Nucleus accumbens (tissue), 56 donors: ENCODE data around the gene GPATCH2.
"Not testable (repeated sequence)": the region's sequence is repeated elsewhere in the genome, so short reads cannot be mapped to it uniquely, and the experiment has no call there.

ENCODE experiments used
- DNase-seq, 56 donors: peaks; one replicate each; lab custom pipeline; 2025; lab: John Stamatoyannopoulos, UW

The GPATCH2 gene

GRCh38 chr1:217585577-217585976, 45.3 kb downstream of the GPATCH2 start:
- DNase-seq, result no peak

DNA sequence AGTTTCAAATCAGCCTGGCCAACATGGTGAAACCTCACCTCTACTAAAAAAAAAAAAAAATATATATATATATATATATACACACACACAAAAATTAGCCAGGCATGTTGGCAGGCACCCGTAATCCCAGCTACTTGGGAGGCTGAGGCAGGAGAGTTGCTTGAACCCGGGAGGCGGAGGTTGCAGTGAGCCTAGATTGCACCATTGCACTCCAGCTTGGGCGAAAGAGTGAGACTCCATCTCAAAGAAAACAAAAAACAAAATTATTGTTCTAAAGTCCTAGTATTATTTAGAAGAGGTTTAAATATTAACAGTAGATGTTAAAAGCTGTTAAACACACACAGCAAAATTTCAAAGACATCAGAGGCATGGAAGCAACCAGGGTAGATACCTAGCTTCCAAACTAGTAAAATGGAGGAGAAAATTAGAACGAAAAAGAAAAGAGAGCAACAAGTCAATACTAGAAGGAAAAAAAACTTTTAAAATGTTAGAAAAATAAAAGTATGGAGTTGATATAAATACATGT, 46.5 kb downstream of the GPATCH2 start:
- not testable (repeated sequence) for DNase-seq

DNA sequence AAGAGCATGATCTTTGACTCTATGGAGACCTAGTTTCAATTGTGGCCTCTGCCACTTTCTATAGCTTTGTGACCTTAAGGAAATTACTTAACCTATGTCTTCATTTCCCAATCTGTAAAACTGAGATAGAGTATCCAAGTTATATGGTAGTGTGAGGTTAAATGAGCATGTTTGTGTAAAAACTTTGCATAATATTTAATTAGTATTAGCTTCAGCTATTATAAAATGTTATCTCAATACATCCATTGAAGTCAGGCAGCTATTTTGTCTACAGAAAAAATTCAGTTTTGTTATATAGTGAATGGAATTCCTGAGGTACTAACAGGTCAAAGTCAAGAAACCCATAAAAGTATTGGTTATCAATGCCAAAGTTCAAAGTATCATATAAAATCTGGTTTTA, 53.6 kb downstream of the GPATCH2 start:
- DNase-seq, result no peak

GRCh38 chr1:217574265-217574949, 56.5 kb downstream of the GPATCH2 start:
- DNase-seq, result no peak

DNA sequence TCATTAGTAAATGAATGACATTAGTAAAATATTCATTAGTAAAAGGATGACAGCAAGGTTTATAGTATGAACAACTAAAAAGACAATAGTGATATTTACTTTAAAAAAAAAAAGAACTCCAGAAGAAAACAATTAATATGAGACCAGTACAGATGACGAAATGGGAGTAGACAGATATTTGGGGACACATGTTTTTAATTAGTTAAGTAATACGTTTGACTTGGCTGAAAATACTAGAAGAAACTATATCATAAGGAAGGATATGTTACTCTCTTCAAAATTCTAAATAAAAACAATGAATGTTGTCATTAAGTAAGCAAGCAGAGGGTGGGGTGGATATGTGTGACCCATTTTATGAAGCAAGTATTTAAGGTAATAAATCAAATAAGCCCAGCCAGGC, 61.9 kb downstream of the GPATCH2 start:
- DNase-seq, result no peak

DNA sequence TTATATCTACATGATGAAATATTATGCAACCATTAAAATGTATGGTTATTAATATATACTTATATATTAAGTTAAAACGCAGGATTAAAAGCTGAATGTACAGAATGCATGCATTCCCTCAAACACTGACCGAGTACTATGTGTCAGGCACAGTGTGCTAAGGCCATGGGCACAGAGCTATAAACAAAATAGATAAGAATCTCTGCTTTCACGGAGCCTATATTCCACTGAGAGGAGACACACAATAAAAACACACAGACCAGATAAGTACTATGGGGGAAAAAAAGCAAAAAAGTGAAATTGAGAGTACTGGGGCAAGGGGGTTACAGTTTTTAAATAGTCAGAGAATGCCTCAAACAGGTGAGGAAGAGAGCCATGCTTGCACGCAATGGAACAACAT, 62.7 kb downstream of the GPATCH2 start:
- DNase-seq, result no peak

DNA sequence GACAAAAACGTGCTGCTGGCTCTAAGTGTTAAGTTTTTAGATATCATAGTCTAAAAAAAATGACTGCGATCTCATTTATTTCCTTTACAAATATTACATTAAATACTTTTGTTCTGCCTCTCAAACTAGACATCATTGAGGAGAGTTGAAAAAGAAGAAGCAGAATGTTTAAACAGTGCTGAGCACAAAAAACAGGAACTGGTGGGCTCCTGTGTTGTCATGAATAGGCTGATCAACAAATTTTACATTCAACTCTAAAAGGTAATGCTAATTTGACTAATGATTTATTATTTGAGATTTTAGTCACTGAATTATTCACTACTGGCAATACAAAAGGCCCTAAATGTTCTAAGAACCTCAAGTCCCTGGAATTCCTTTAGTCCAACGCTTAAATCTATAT, 66.1 kb downstream of the GPATCH2 start:
- DNase-seq, result no peak

GRCh38 chr1:217564207-217564606, 66.7 kb downstream of the GPATCH2 start:
- no peak for DNase-seq

- no peak for DNase-seq
Observed at GRCh38 chr1:217563179-217563578, 67.7 kb downstream of the GPATCH2 start.

DNA sequence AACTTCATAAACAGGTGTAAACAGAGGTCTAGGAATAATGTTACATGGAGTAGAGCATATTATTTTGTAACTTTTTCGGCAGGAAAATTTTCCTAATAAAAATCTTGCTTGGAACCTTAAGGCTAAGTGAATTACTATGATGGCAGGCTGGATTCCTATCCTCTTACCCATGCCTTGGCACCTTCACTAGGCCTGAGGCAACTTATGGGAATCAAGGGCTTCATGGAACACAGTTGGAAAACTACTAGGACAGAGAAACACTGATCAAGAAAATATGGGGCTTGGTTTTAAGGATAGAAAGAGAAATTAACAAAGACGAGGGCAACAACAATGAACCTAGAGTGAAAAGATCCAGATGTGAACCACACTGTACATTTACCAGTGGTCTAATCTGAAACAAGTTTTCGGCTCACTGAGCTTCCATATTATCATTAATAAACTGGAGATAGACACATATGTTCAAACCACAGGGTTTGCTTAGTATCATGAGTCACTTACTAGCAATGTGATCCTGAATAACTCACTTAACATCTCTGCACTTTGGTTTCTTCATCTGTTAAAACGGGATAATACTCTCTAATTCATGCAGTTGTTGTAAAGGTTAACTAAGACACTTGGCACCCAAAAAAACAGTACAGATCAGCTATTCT, 68.5 kb downstream of the GPATCH2 start:
- DNase-seq, result no peak

- no peak for DNase-seq
Observed at GRCh38 chr1:217561446-217561845, 69.4 kb downstream of the GPATCH2 start.

GRCh38 chr1:217554849-217555248, 76.0 kb downstream of the GPATCH2 start:
- DNase-seq, result no peak

DNA sequence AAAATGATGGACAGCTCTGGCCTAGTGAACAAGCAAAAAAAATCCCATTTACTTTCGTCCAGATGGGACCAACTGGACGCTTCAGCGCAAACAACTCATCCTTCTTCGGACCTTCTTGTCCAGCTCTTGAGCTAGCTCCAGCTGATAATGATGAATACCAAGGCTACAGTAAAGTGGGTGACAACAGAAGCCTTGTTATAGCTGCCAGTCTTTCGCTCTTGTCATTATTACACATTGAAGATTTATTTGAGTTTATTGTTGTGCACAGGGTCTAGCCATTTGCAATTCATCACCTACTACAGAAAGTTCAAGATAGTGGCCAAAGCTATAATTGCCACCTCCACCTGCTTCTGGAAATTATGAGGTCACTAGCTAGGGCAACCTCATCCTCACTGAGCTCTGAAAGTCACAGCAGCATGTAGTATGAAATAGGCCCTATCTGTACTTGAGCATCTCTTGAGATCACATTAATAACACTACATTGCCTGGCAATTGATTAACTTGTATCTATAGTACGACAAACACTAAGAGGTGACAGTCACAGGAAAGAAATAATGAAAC, 76.9 kb downstream of the GPATCH2 start:
- DNase-seq, result no peak

DNA sequence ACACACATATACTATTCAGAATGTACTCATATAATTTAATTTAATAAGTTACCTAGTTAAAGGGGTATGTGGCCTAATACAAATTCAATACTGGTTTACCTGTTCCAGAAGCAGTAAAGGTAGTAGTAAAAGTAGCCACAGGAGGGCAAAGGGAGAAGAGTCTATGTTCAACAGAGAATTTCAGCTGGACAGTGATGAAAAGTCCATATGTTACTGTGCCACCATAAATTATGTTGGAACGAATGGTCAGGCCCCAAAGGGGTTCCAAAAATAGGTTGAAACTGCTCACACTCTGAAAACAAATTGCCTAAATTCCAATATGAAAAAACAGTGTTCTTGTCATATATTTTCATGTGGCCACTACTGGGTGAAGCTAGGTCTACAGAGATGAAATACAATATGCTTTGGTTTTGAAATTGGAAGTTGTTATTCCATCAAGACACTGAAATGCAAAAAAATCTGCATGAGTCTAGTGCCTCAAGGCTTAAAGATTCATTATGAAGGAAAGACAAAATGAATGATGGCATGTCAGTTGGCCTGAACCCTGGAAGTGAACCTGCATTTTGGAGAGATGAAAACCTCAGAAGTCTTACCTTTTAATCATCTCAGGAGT, 78.4 kb downstream of the GPATCH2 start:
- DNase-seq, result no peak

- no peak for DNase-seq
Observed at GRCh38 chr1:217542837-217543236, 88.1 kb downstream of the GPATCH2 start.

GRCh38 chr1:217542136-217542777, 88.6 kb downstream of the GPATCH2 start:
- DNase-seq, result no peak

GRCh38 chr1:217540321-217540720, 90.6 kb downstream of the GPATCH2 start:
- DNase-seq, result no peak

- DNase-seq, result no peak
Observed at GRCh38 chr1:217539510-217539909, 91.4 kb downstream of the GPATCH2 start.

- no peak for DNase-seq
Observed at GRCh38 chr1:217535601-217536377, 95.1 kb downstream of the GPATCH2 start.

DNA sequence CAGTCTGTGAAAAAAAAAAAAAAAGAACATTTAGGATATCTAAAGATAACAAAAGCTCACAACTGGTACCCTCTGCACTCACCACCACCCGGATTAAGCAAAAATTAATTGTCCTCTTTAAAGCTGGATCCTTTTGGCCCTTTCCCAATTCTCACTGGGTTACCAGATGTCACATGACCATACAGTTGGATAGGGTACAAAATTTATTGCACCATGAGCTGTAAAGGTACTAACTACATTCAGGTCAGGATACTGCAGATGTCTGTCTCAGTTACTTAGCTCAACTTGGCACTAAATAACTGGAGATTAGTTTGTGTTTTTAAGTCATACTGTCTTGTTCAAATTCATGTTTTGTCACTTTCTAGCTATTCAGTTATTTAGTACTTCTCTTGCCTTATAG, 96.3 kb downstream of the GPATCH2 start:
- no peak for DNase-seq
